Neural cell (in vitro differentiated cells): ENCODE data around the gene EFS.

ENCODE experiments used
- CTCF ChIP-seq: fragments of 450-650 bp; IDR thresholded peaks from 2 replicates; pipeline ENCODE4 v1.5.1; 2014; ENCODE audit warnings: antibody characterized with exemption, mild to moderate bottlenecking, moderate library complexity; ENCODE audit not compliant: poor library complexity, severe bottlenecking
- EP300 ChIP-seq: fragments of 450-650 bp; conservative IDR thresholded peaks from 2 replicates; pipeline ENCODE4 v1.6.1; 2014; ENCODE audit warnings: antibody characterized with exemption, mild to moderate bottlenecking, moderate library complexity; ENCODE audit not compliant: poor library complexity, severe bottlenecking
- EZH2 ChIP-seq: fragments of 200-600, 300-800 bp; shearing (Covaris generic), sonication (generic); IDR thresholded peaks from 2 replicates; pipeline ENCODE4 v1.6.1; 2014; ENCODE audit warnings: antibody characterized with exemption, low read length, borderline replicate concordance, mild to moderate bottlenecking; ENCODE audit not compliant: insufficient read depth, poor library complexity, severe bottlenecking
- MXI1 ChIP-seq: fragments of 450-650 bp; conservative IDR thresholded peaks from 2 replicates; pipeline ENCODE4 v1.6.1; 2014; ENCODE audit warnings: antibody characterized with exemption, mild to moderate bottlenecking; ENCODE audit not compliant: poor library complexity, severe bottlenecking
- POLR2AphosphoS5 ChIP-seq: IDR thresholded peaks from 2 replicates; pipeline ENCODE4 v1.6.1; 2012
- RAD21 ChIP-seq: fragments of 450-650 bp; conservative IDR thresholded peaks from 2 replicates; pipeline ENCODE4 v1.6.1; 2014; ENCODE audit warnings: antibody characterized with exemption, mild to moderate bottlenecking, moderate library complexity
- SMC3 ChIP-seq: fragments of 450-650 bp; conservative IDR thresholded peaks from 2 replicates; pipeline ENCODE4 v1.6.1; 2014; ENCODE audit warnings: antibody characterized with exemption, mild to moderate bottlenecking, moderate library complexity; ENCODE audit not compliant: poor library complexity
- TAF1 ChIP-seq: IDR thresholded peaks from 2 replicates; pipeline ENCODE4 v1.6.1; 2012; ENCODE audit warnings: low read depth
- TF ChIP-seq, protein P1 (sequence below): IDR thresholded peaks from 2 replicates; pipeline ENCODE4 v1.6.1; 2012; ENCODE audit warnings: borderline replicate concordance

- TF ChIP-seq CTCF (no peak), EZH2 (no peak), EP300 (no peak), POLR2AphosphoS5 (no peak), MXI1 (no peak), RAD21 (no peak), TAF1 (no peak), SMC3 (no peak)
- TF ChIP-seq, protein P1, sequence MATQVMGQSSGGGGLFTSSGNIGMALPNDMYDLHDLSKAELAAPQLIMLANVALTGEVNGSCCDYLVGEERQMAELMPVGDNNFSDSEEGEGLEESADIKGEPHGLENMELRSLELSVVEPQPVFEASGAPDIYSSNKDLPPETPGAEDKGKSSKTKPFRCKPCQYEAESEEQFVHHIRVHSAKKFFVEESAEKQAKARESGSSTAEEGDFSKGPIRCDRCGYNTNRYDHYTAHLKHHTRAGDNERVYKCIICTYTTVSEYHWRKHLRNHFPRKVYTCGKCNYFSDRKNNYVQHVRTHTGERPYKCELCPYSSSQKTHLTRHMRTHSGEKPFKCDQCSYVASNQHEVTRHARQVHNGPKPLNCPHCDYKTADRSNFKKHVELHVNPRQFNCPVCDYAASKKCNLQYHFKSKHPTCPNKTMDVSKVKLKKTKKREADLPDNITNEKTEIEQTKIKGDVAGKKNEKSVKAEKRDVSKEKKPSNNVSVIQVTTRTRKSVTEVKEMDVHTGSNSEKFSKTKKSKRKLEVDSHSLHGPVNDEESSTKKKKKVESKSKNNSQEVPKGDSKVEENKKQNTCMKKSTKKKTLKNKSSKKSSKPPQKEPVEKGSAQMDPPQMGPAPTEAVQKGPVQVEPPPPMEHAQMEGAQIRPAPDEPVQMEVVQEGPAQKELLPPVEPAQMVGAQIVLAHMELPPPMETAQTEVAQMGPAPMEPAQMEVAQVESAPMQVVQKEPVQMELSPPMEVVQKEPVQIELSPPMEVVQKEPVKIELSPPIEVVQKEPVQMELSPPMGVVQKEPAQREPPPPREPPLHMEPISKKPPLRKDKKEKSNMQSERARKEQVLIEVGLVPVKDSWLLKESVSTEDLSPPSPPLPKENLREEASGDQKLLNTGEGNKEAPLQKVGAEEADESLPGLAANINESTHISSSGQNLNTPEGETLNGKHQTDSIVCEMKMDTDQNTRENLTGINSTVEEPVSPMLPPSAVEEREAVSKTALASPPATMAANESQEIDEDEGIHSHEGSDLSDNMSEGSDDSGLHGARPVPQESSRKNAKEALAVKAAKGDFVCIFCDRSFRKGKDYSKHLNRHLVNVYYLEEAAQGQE = no peak
Observed at GRCh38 chr14:23399591-23399990, 34.6 kb upstream of the EFS start.
